A549 (cell line): ENCODE data around the gene METAP2.

Experiments
- JUNB ChIP-seq: fragments of >200 bp; sonication (Bioruptor Twin); formaldehyde crosslinking; IDR thresholded peaks from 2 replicates; pipeline ENCODE4 v1.6.1; 2016
- POLR2A ChIP-seq: IDR thresholded peaks from 2 replicates; pipeline ENCODE4 v1.6.1; 2012; ENCODE audit warnings: mild to moderate bottlenecking, low read length
- RAD21 ChIP-seq, 2 experiments: fragments of >200 bp in 1 of 2; sonication (Bioruptor Twin) in 1 of 2; formaldehyde crosslinking in 1 of 2; IDR thresholded peaks in 1 of 2; conservative IDR thresholded peaks in 1 of 2; 2 replicates in 1 of 2; 3 replicates in 1 of 2; pipeline ENCODE4 v1.6.1; 2012 to 2018; ENCODE audit warnings: inconsistent platforms in 1 of 2
- SMC3 ChIP-seq: fragments of >200 bp; sonication (Bioruptor Twin); formaldehyde crosslinking; IDR thresholded peaks from 3 replicates; pipeline ENCODE4 v1.6.1; 2018; ENCODE audit warnings: inconsistent platforms
- TF ChIP-seq, protein P1 (sequence below): fragments of >200 bp; sonication (Bioruptor Twin); formaldehyde crosslinking; IDR thresholded peaks from 3 replicates; pipeline ENCODE4 v1.5.1; 2016
- TF ChIP-seq, protein P2 (sequence below): IDR thresholded peaks from 2 replicates; pipeline ENCODE4 v1.6.1; 2012
- TF ChIP-seq, protein P3 (sequence below): fragments of 450-650 bp; IDR thresholded peaks from 2 replicates; pipeline ENCODE4 v1.6.1; 2014; ENCODE audit warnings: antibody characterized with exemption

DNA sequence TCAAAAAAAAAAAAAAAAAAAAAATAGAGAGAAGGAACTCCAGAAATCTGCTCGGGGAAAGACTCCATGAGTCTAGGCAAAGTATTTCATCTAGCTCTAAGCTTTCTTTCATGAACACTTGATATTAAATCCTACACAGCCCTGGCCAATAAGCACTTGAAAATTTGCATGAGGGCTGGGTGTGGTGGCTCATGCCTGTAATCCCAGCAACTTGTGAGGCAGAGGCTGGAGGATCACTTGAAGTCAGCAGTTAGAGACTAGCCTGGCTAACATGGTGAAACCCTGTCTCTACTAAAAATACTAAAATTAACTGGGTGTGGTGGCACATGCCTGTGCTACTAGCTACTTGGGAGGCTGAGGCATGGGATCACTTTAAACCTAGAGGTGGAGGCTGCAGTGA, 13.1 kb upstream of the METAP2 start:
- TF ChIP-seq SMC3, result no peak
- TF ChIP-seq, protein P1, sequence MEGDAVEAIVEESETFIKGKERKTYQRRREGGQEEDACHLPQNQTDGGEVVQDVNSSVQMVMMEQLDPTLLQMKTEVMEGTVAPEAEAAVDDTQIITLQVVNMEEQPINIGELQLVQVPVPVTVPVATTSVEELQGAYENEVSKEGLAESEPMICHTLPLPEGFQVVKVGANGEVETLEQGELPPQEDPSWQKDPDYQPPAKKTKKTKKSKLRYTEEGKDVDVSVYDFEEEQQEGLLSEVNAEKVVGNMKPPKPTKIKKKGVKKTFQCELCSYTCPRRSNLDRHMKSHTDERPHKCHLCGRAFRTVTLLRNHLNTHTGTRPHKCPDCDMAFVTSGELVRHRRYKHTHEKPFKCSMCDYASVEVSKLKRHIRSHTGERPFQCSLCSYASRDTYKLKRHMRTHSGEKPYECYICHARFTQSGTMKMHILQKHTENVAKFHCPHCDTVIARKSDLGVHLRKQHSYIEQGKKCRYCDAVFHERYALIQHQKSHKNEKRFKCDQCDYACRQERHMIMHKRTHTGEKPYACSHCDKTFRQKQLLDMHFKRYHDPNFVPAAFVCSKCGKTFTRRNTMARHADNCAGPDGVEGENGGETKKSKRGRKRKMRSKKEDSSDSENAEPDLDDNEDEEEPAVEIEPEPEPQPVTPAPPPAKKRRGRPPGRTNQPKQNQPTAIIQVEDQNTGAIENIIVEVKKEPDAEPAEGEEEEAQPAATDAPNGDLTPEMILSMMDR, result no peak
- TF ChIP-seq POLR2A, result no peak
- TF ChIP-seq RAD21 (conservative IDR thresholded peaks at IDR 0.05 in 1 of 2, IDR thresholded peaks at IDR 0.05 in 1 of 2), result no peak
- TF ChIP-seq, protein P2, sequence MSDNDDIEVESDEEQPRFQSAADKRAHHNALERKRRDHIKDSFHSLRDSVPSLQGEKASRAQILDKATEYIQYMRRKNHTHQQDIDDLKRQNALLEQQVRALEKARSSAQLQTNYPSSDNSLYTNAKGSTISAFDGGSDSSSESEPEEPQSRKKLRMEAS, result no peak
- TF ChIP-seq JUNB, result no peak
- TF ChIP-seq, protein P3, sequence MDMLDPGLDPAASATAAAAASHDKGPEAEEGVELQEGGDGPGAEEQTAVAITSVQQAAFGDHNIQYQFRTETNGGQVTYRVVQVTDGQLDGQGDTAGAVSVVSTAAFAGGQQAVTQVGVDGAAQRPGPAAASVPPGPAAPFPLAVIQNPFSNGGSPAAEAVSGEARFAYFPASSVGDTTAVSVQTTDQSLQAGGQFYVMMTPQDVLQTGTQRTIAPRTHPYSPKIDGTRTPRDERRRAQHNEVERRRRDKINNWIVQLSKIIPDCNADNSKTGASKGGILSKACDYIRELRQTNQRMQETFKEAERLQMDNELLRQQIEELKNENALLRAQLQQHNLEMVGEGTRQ, result no peak
